HEK293T (cell line): ENCODE measurements around the gene ENTREP1.

ENCODE experiments used
- PKNOX1 ChIP-seq: fragments of 450-650 bp; IDR thresholded peaks from 2 replicates; pipeline ENCODE4 v1.6.1; 2016
- SP1 ChIP-seq: fragments of 450-650 bp; IDR thresholded peaks from 2 replicates; pipeline ENCODE4 v1.6.1; 2017
- SUZ12 ChIP-seq: fragments of 450-650 bp; IDR thresholded peaks from 2 replicates; pipeline ENCODE4 v1.6.1; 2016; ENCODE audit warnings: mild to moderate bottlenecking
- TARDBP ChIP-seq: fragments of 450-650 bp; IDR thresholded peaks from 2 replicates; pipeline ENCODE4 v1.6.1; 2016

- no peak for TF ChIP-seq PKNOX1
- TF ChIP-seq SUZ12: no peak
- no peak for TF ChIP-seq TARDBP
- no peak for TF ChIP-seq SP1
Observed at GRCh38 chr9:69371001-69371400, 46.0 kb downstream of the ENTREP1 start.
